Activated CD8-positive, alpha-beta memory T cell treated with anti-CD3 and anti-CD28 coated beads for 4 hours (primary cell): ENCODE results near the gene NDUFV2.
"Not testable (repeated sequence)": the region's sequence is repeated elsewhere in the genome, so short reads cannot be mapped to it uniquely, and the experiment has no call there.

ENCODE experiments used
- DNase-seq, 2 donors: peaks; one replicate each; pipeline ENCODE4 v3.0.0-alpha.2; 2020; ENCODE audit warnings: low read depth in 2 of 2

Gene NDUFV2

GRCh38 chr18:9153256-9153655 lies 50.8 kb downstream of the NDUFV2 start:
- no peak for DNase-seq

- no peak for DNase-seq
Observed at GRCh38 chr18:9156604-9157249, 54.2 kb downstream of the NDUFV2 start.

GRCh38 chr18:9157806-9158205 lies 55.3 kb downstream of the NDUFV2 start:
- DNase-seq: no peak

- DNase-seq: no peak
Observed at GRCh38 chr18:9160014-9160413, 57.5 kb downstream of the NDUFV2 start.

- not testable (repeated sequence) for DNase-seq
Observed at GRCh38 chr18:9162663-9163062, 60.2 kb downstream of the NDUFV2 start.

GRCh38 chr18:9164149-9164548 lies 61.6 kb downstream of the NDUFV2 start:
- DNase-seq: not testable (repeated sequence)

- DNase-seq: not testable (repeated sequence)
Observed at GRCh38 chr18:9165883-9166282, 63.4 kb downstream of the NDUFV2 start.

- not testable (repeated sequence) for DNase-seq
Observed at GRCh38 chr18:9169515-9169914, 67.0 kb downstream of the NDUFV2 start.

- DNase-seq: not testable (repeated sequence)
Observed at GRCh38 chr18:9171919-9172318, 69.4 kb downstream of the NDUFV2 start.

GRCh38 chr18:9172506-9173127 lies 70.1 kb downstream of the NDUFV2 start:
- DNase-seq: no peak

GRCh38 chr18:9173770-9174233 lies 71.3 kb downstream of the NDUFV2 start:
- DNase-seq: no peak

- no peak for DNase-seq
Observed at GRCh38 chr18:9174302-9174701, 71.8 kb downstream of the NDUFV2 start.

- no peak for DNase-seq
Observed at GRCh38 chr18:9175115-9175514, 72.6 kb downstream of the NDUFV2 start.

- no peak for DNase-seq
Observed at GRCh38 chr18:9177031-9177430, 74.5 kb downstream of the NDUFV2 start.

GRCh38 chr18:9177466-9177865 lies 75.0 kb downstream of the NDUFV2 start:
- DNase-seq: no peak

GRCh38 chr18:9178557-9178956 lies 76.1 kb downstream of the NDUFV2 start:
- DNase-seq: no peak

GRCh38 chr18:9181275-9181674 lies 78.8 kb downstream of the NDUFV2 start:
- DNase-seq: no peak

GRCh38 chr18:9182852-9183399 lies 80.4 kb downstream of the NDUFV2 start:
- DNase-seq: no peak
